RWPE2 (cell line): ENCODE measurements around the gene CEP104.

Experiments
- ATAC-seq: fragments of 200-7000 bp; cut with Tn5 transposase; 3 replicates; pipeline ENCODE4 v1.9.1; 2021; ENCODE audit warnings: low read depth
- DNase-seq: peaks from one replicate; pipeline ENCODE4 v3.0.0-alpha.2; 2020; ENCODE audit warnings: low spot score
- H3K27ac ChIP-seq: fragments of 450-650 bp; 2 replicates; pipeline ENCODE4 v1.5.1; 2017; ENCODE audit warnings: mild to moderate bottlenecking; ENCODE audit not compliant: poor library complexity, severe bottlenecking
- H3K27me3 ChIP-seq: fragments of 250-450 bp; sonication (Bioruptor Pico); 2 replicates; pipeline ENCODE4 v1.5.1; 2021; ENCODE audit warnings: mild to moderate bottlenecking, moderate library complexity; ENCODE audit not compliant: insufficient read depth, poor library complexity, severe bottlenecking
- H3K36me3 ChIP-seq: fragments of 250-450 bp; sonication (Bioruptor Pico); 2 replicates; pipeline ENCODE4 v1.5.1; 2020; ENCODE audit warnings: low read depth, mild to moderate bottlenecking, moderate library complexity
- H3K4me1 ChIP-seq: fragments of 250-450 bp; sonication (Bioruptor Pico); 2 replicates; pipeline ENCODE4 v1.5.1; 2021; ENCODE audit warnings: mild to moderate bottlenecking, moderate library complexity; ENCODE audit not compliant: insufficient read depth, poor library complexity, severe bottlenecking
- H3K4me3 ChIP-seq: fragments of 250-450 bp; sonication (Bioruptor Pico); 2 replicates; pipeline ENCODE4 v1.5.1; 2021; ENCODE audit warnings: mild to moderate bottlenecking, moderate library complexity; ENCODE audit not compliant: severe bottlenecking
- H3K9me3 ChIP-seq: fragments of 250-450 bp; sonication (Bioruptor Pico); 2 replicates; pipeline ENCODE4 v1.5.1; 2021; ENCODE audit warnings: mild to moderate bottlenecking, moderate library complexity; ENCODE audit not compliant: severe bottlenecking
- TF ChIP-seq, protein P1 (sequence below): fragments of 450-650 bp; IDR thresholded peaks from one replicate; pipeline ENCODE4 v1.5.1; 2017; ENCODE audit warnings: mild to moderate bottlenecking, moderate library complexity; ENCODE audit not compliant: poor library complexity, severe bottlenecking

Gene CEP104

DNA sequence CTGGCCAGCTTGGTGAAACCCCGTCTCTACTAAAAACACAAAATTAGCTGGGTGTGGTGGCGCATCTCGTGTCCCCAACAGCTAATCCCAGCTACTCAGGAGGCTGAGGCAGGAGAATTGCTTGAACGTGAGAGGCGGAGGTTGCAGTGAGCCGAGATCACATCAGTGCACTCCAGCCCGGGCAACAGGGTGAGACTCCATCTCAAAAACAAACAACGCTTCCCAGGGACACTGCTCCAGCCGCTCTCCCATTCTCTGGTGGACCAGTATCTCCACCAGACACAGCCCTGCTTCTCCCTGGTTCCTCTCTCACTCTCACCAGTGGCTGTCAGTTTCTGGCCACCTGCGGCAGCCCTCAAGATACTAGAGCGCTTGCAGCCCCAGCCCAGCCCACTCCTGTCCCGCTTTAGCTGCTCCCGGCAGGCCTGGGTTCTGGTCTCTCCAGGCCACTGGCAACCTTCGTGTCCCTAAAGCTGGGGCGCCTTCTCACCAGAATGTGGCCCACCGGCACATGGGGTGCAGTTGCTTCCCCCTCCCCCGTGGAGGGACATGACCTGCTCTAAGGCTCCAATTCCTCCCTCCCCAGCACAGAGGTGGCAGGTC lies 39.8 kb downstream of the CEP104 start:
- no peak overlapping the region for H3K27ac ChIP-seq
- no peaks in the 10 kb centered on the region for H3K27me3 ChIP-seq
- TF ChIP-seq, protein P1, sequence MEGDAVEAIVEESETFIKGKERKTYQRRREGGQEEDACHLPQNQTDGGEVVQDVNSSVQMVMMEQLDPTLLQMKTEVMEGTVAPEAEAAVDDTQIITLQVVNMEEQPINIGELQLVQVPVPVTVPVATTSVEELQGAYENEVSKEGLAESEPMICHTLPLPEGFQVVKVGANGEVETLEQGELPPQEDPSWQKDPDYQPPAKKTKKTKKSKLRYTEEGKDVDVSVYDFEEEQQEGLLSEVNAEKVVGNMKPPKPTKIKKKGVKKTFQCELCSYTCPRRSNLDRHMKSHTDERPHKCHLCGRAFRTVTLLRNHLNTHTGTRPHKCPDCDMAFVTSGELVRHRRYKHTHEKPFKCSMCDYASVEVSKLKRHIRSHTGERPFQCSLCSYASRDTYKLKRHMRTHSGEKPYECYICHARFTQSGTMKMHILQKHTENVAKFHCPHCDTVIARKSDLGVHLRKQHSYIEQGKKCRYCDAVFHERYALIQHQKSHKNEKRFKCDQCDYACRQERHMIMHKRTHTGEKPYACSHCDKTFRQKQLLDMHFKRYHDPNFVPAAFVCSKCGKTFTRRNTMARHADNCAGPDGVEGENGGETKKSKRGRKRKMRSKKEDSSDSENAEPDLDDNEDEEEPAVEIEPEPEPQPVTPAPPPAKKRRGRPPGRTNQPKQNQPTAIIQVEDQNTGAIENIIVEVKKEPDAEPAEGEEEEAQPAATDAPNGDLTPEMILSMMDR, result no peak
- H3K4me3 ChIP-seq, result no peak overlapping the region
- H3K9me3 ChIP-seq, result no peaks in the 10 kb centered on the region
- ATAC-seq (no peak), DNase-seq (no peak)
- no peaks in the 10 kb centered on the region for H3K36me3 ChIP-seq
- H3K4me1 ChIP-seq, result no peaks in the 10 kb centered on the region

DNA sequence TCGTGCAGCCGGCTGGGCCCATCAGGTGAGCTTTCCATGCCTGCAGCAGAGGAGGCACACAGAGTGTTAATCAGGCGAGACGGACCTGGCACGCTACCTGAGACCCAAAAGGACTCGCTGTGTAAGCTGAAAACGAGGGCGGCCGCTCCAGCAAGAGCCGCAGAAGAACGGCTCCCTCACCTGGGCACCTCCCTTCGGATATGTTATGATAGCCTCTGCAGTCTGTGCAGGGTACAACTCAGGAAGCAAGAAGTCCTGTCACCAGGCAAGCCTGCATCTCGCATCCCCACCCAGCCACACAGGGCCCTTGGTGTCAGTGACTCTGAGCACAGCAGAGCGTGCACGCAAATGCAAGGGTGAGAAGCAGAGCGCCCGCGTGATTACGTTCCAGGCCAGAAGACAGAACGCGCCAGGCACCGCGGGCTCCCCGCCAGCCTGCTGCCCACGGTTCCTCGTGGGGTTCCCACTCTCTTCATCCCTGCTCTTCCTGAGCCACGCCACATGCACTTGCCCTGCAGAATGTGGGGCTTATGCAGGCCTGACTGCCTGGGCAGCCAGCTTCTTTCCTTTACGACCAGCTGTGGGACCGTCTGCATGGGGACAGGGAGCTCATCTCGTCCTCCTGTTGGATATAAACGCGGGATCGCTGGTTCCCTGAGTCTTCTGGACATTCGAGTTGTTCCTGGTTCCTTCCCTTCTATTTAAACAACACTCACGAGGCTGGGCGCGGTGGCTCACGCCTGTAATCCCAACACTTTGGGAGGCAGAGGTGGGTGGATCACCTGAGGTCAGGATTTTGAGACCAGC lies 40.5 kb downstream of the CEP104 start:
- TF ChIP-seq, protein P1, result no peak
- no peaks in the 10 kb centered on the region for H3K27me3 ChIP-seq
- H3K4me1 ChIP-seq, result no peaks in the 10 kb centered on the region
- no peak for DNase-seq
- no peaks in the 10 kb centered on the region for H3K36me3 ChIP-seq
- H3K4me3 ChIP-seq, result no peak overlapping the region
- ATAC-seq, result no peak
- no peak overlapping the region for H3K27ac ChIP-seq
- no peaks in the 10 kb centered on the region for H3K9me3 ChIP-seq

DNA sequence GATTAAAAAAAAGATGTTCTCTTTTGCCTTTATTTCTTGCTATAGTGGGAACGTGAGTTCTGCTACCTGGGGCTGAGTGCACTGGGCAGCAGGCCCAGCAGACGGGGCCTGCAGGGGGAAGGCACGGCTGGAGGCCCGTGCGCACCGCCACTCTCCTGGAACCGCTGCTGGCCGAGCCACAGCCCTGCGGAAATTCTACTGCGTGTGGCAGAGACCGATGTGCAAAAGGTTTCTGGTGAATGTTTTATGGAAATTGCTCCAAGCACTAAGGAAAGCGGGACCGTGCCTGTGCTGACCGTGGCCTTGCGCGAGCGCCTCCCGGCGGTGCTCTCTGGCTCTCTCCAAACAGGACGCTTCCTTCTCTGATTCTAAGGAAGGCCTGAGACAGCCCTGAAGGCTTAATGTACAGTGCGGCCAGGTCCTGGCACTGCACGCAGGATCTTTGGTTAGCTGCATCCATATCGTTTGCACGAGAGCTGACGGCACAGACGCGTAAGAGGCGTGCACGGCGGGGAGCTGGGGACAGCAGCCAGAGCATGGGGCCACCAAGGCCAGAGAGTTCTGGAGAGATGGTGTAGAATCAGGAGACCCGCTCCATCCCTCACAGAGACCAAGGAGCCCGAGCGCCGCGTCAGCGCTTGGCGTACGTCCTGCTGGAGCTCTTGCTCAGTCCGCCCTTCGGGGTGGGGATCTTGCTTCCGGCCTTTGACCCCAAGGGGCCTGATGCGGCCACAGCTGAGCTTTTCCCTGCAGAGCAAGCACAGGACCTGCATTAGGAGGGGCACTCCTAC lies 42.0 kb downstream of the CEP104 start:
- ATAC-seq, result no peak
- Histone ChIP-seq H3K9me3 (no peaks in the 10 kb centered on the region), H3K27ac (no peak overlapping the region), H3K36me3 (no peaks in the 10 kb centered on the region), H3K4me3 (no peak overlapping the region), H3K4me1 (no peaks in the 10 kb centered on the region), H3K27me3 (no peaks in the 10 kb centered on the region)
- TF ChIP-seq, protein P1, result no peak
- DNase-seq, result no peak

DNA sequence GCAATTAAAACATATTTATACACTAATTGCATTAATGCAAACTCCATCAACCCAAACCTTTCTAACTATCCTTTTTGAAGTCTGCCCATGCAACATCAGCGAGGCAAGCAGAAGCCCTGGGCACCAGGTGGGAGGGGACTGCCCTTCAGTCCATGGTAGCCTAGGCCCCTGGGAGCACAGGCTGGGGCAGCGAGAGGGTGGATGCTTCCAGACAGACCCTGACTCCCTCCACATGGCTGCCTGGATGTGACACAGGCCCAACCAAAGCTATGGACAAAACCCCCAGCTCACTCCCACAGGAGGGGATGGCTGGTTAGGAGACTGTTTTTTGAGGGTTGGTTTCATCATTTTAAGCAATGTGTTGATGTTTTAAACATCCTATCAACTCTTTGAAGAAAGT lies 42.9 kb downstream of the CEP104 start:
- Histone ChIP-seq H3K36me3 (no peaks in the 10 kb centered on the region), H3K4me1 (no peaks in the 10 kb centered on the region), H3K4me3 (no peak overlapping the region), H3K9me3 (no peaks in the 10 kb centered on the region), H3K27ac (no peak overlapping the region), H3K27me3 (no peaks in the 10 kb centered on the region)
- TF ChIP-seq, protein P1, result no peak
- no peak for DNase-seq
- no peak for ATAC-seq
